Measurements from ENCODE around the gene CHST15.

DNA sequence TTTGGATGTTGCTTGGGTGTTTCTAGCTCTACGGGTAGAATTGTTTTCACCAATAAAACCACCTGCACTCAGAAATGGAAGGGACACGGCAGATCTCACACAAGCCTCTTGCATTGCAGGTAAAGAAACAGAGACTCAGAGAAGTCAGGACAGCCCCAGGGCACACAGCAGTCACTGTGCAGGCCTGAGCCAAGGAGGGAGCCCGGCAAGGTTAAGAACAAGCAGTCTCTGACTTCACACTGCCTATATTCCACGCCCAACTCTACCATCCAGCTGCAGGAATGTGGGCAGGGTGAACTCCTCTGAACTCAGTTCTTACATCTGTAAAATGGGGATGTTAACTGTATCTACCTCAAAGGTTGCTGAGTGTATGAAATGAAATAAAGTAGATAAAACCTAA lies 15.4 kb downstream of the CHST15 start:
- TF ChIP-seq, protein P1, sequence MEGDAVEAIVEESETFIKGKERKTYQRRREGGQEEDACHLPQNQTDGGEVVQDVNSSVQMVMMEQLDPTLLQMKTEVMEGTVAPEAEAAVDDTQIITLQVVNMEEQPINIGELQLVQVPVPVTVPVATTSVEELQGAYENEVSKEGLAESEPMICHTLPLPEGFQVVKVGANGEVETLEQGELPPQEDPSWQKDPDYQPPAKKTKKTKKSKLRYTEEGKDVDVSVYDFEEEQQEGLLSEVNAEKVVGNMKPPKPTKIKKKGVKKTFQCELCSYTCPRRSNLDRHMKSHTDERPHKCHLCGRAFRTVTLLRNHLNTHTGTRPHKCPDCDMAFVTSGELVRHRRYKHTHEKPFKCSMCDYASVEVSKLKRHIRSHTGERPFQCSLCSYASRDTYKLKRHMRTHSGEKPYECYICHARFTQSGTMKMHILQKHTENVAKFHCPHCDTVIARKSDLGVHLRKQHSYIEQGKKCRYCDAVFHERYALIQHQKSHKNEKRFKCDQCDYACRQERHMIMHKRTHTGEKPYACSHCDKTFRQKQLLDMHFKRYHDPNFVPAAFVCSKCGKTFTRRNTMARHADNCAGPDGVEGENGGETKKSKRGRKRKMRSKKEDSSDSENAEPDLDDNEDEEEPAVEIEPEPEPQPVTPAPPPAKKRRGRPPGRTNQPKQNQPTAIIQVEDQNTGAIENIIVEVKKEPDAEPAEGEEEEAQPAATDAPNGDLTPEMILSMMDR (IDR thresholded peaks at IDR 0.05): no peak
- TF ChIP-seq EP300 (IDR thresholded peaks at IDR 0.05): no peak

Measured in ovary (tissue), 3 donors.